K562 (cell line): ENCODE results near the gene MYO9A. TPM values are rescaled to one million over a fixed set of nuclear protein-coding genes. Genes with fewer than 3 reads are reported as not detected.

Experiments used
- ETS1 ChIP-seq: conservative IDR thresholded peaks from 2 replicates; pipeline ENCODE4 v1.6.1; 2011; ENCODE audit warnings: low read depth, mild to moderate bottlenecking, low read length; ENCODE audit not compliant: control insufficient read depth
- GMEB1 ChIP-seq: fragments of 250-450 bp; sonication (Bioruptor Pico); IDR thresholded peaks from 2 replicates; pipeline ENCODE4 v1.4.0; 2020; ENCODE audit warnings: mild to moderate bottlenecking
- MIER1 ChIP-seq: fragments of 450-650 bp; IDR thresholded peaks from 2 replicates; pipeline ENCODE4 v1.6.1; 2016; ENCODE audit warnings: antibody characterized with exemption, mild to moderate bottlenecking, low read depth
- ZBTB26 ChIP-seq: fragments of 450-650 bp; formaldehyde crosslinking; IDR thresholded peaks from 2 replicates; pipeline ENCODE4 v1.4.0; 2022; ENCODE audit warnings: missing genetic modification characterization
- ZNF12 ChIP-seq: sonication (generic); formaldehyde crosslinking; IDR thresholded peaks from 2 replicates; pipeline ENCODE4 v1.4.0; 2020; ENCODE audit warnings: mild to moderate bottlenecking, missing genetic modification reagents
- ZNF354B ChIP-seq: fragments of 250-450 bp; sonication (Bioruptor Pico); IDR thresholded peaks from 2 replicates; pipeline ENCODE4 v1.4.0; 2020
- ZNF407 ChIP-seq: fragments of 450-650 bp; IDR thresholded peaks from 2 replicates; pipeline ENCODE4 v1.6.1; 2016; ENCODE audit warnings: low read depth
- ZNF592 ChIP-seq: fragments of 450-650 bp; IDR thresholded peaks from 2 replicates; pipeline ENCODE4 v1.6.1; 2017; ENCODE audit warnings: antibody characterized with exemption, mild to moderate bottlenecking
- ZNF707 ChIP-seq: fragments of 250-450 bp; sonication (Bioruptor Pico); conservative IDR thresholded peaks from 2 replicates; pipeline ENCODE4 v1.8.0; 2022; ENCODE audit warnings: inconsistent platforms, mild to moderate bottlenecking, moderate library complexity
- polyA plus RNA-seq, 8 experiments: library from polyadenylated mRNA; depleted of rRNA in 4 of 8; stranded (reverse) in 5 of 8; unstranded in 3 of 8; fragments of >200 nt; fragmentation: Nextera tagmentation in 2 of 8; fragmentation: Illumina TruSeq in 1 of 8; extraction: Ambion mirVana in 2 of 8; extraction: Trizol in 1 of 8; gene quantifications; 2 replicates each; pipeline versions ENCODE4 v1.2.1 to v1.2.3, GENCODE V29; 2011 to 2014; ENCODE audit warnings: inconsistent platforms in 1 of 8, missing spikeins in 1 of 8
- total RNA-seq, 7 experiments: library from RNA; depleted of rRNA in 6 of 7; stranded (reverse); fragments of >200 nt in 6 of 7; fragmentation: Illumina TruSeq in 2 of 7; extraction: Trizol in 2 of 7; gene quantifications; 2 replicates each; pipeline versions ENCODE4 v1.2.1 to v1.2.3, GENCODE V29; 2011 to 2021; ENCODE audit warnings: low replicate concordance in 1 of 7

MYO9A gene
- total and polyA plus RNA-seq, 9 of the 15 experiments (the other 6 are each of a cell fraction or from before 2014, with no cell fraction given) = 1.9 to 15.4 (median 5.8) TPM

- TF ChIP-seq ZNF407 (no peak), GMEB1 (CRISPR knock-in tag) (0 out of 2 replicates have a peak, but pooled peaks have one; percentile 29), ZBTB26 (CRISPR knock-in tag) (no peak), ZNF12 (CRISPR knock-in tag) (no peak), ETS1 (no peak), ZNF707 (CRISPR knock-in tag) (peak; percentile 85), MIER1 (no peak), ZNF592 (no peak), ZNF354B (CRISPR knock-in tag) (no peak)
Measured at GRCh38 chr15:71925145-71925544, 192.8 kb downstream of the MYO9A start (continued).
